Ovary (tissue), 9 donors: ENCODE data around the gene PCDH15. TPM values are rescaled to one million over a fixed set of nuclear protein-coding genes. Genes with fewer than 3 reads are reported as not detected.

Experiments
- DNase-seq, 5 donors: peaks; one replicate each; pipeline ENCODE4 v3.0.0-alpha.2; 2019 to 2020
- H3K27ac ChIP-seq, 2 donors: fragments of 200-600 bp; one replicate each; pipeline versions ENCODE4 v1.5.1 to v1.8.0; 2019 to 2022
- H3K27me3 ChIP-seq: fragments of 200-600 bp; one replicate; pipeline ENCODE4 v1.8.0; 2022
- H3K36me3 ChIP-seq: fragments of 200-600 bp; sonication (generic); one replicate; pipeline ENCODE4 v1.5.1; 2019
- H3K4me1 ChIP-seq: one replicate; pipeline ENCODE4 v1.8.1; 2013; ENCODE audit warnings: mild to moderate bottlenecking, moderate library complexity; ENCODE audit not compliant: insufficient read depth
- H3K4me3 ChIP-seq: fragments of 200-600 bp; sonication (generic); one replicate; pipeline ENCODE4 v1.5.1; 2017
- H3K9me3 ChIP-seq, 2 donors: fragments of 200-600 bp in 1 of 2; sonication (generic) in 1 of 2; one replicate each; pipeline versions ENCODE4 v1.5.1 to v1.8.1; 2013 to 2019; ENCODE audit warnings: mild to moderate bottlenecking in 1 of 2, moderate library complexity in 1 of 2
- CTCF ChIP-seq, 3 donors: fragments of 450-650 bp in 2 of 3; fragments of 200-600 bp in 1 of 3; IDR thresholded peaks; one replicate each; pipeline versions ENCODE4 v1.5.1 to v1.8.0; 2016 to 2022; ENCODE audit warnings: antibody characterized with exemption in 3 of 3, mild to moderate bottlenecking in 1 of 3
- EP300 ChIP-seq: sonication (generic); formaldehyde crosslinking; IDR thresholded peaks from one replicate; pipeline ENCODE4 v1.6.1; 2017; ENCODE audit warnings: antibody characterized with exemption
- POLR2A ChIP-seq: fragments of 450-650 bp; IDR thresholded peaks from one replicate; pipeline ENCODE4 v1.6.1; 2017; ENCODE audit warnings: antibody characterized with exemption, mild to moderate bottlenecking, moderate library complexity
- whole genome bisulfite sequencing, 3 donors: extraction: QIAGEN DNeasy Blood & Tissue Kit in 1 of 3; methylation state at CpG; one replicate each; pipeline versions ENCODE4 v1.1.5 to v1.1.7; 2013 to 2017; 5-methylcytosine and 5-hydroxymethylcytosine counted together
- intact Hi-C, 4 donors: fragments of 100-400 bp; cut with DNase I; formaldehyde crosslinking; loops; one replicate each; pipeline versions ENCODE4 v1.11.0 to v1.15.1; 2022 to 2023
- polyA plus RNA-seq, 2 donors: library from polyadenylated mRNA; stranded (reverse); fragments of 200-250 nt in 1 of 2; fragments of 350-450 nt in 1 of 2; fragmentation: Illumina TruSeq in 1 of 2; extraction: RNeasy Lipid Tissue Mini Kit (QIAGEN cat#74804) in 1 of 2; gene quantifications; one replicate each; pipeline ENCODE4 v1.2.3, GENCODE V29; 2013 to 2014
- total RNA-seq, 7 donors: library from RNA; depleted of rRNA in 2 of 7; stranded (reverse); fragments of >200 nt in 2 of 7; fragmentation: NEBNext Ultra II Directional in 3 of 7; extraction: Animal tissue kit (Norgen Biotek cat#: 25700) in 3 of 7; gene quantifications; one replicate each; pipeline versions ENCODE4 v1.1.0 to v1.2.4, GENCODE V29; 2016 to 2023
- donor health status: DM: no; HTN: no; CAD: no; lungs with moderate emphysema.
- donor health status: DM: no; HTN: no; CAD: no.
- donor health status: Bipolar disorder and iron deficiency.
- donor health status: DM: yes; HTN: yes; CAD: no.
- donor health status: DM: no; HTN: no; CAD: no.
- donor health status: DM: yes; HTN: yes; CAD: no.

The PCDH15 gene
- total and polyA plus RNA-seq, 9 donors = 0.02 to 0.34 TPM; not detected in 7

GRCh38 chr10:54587971-54588370 lies 213.1 kb downstream of the PCDH15 start:
- intact Hi-C loops = no loop called here
- TF ChIP-seq CTCF (IDR thresholded peaks at IDR 0.05) = no peak
- TF ChIP-seq EP300 = no peak
- TF ChIP-seq POLR2A = no peak

GRCh38 chr10:54585572-54585971 lies 215.5 kb downstream of the PCDH15 start:
- 52 to 55% (median 53%) methylated on average over 2 of the region's 2 CpGs for WGBS, 3 donors
- H3K36me3 ChIP-seq = no peaks in the 10 kb centered on the region
- H3K4me1 ChIP-seq = no peaks in the 10 kb centered on the region
- intact Hi-C loops = no loop called here
- no peaks in the 10 kb centered on the region for H3K9me3 ChIP-seq
- H3K4me3 ChIP-seq = no peak overlapping the region
- no peak for DNase-seq
- H3K27me3 ChIP-seq = no peaks in the 10 kb centered on the region
- H3K27ac ChIP-seq = no peak overlapping the region
- no peak for TF ChIP-seq POLR2A
- TF ChIP-seq CTCF (IDR thresholded peaks at IDR 0.05) = no peak
- no peak for TF ChIP-seq EP300

More at GRCh38 chr10:54587971-54588370, 213.1 kb downstream of the PCDH15 start:
- H3K27me3 ChIP-seq = no peaks in the 10 kb centered on the region
- no peak overlapping the region for H3K27ac ChIP-seq
- no peak for DNase-seq
- no peaks in the 10 kb centered on the region for H3K4me1 ChIP-seq
- H3K36me3 ChIP-seq = no peaks in the 10 kb centered on the region
- 39 to 43% (median 40%) methylated on average over 2 of the region's 2 CpGs for WGBS, 3 donors
- no peak overlapping the region for H3K4me3 ChIP-seq
- H3K9me3 ChIP-seq = no peaks in the 10 kb centered on the region

- WGBS, 3 donors = 76 to 88% (median 82%) methylated on average over 2 of the region's 2 CpGs
- TF ChIP-seq CTCF (IDR thresholded peaks at IDR 0.05) = no peak
- TF ChIP-seq EP300 = no peak
- no peak for TF ChIP-seq POLR2A
- Histone ChIP-seq H3K4me1 (no peaks in the 10 kb centered on the region), H3K27me3 (no peaks in the 10 kb centered on the region), H3K9me3 (no peaks in the 10 kb centered on the region), H3K36me3 (no peaks in the 10 kb centered on the region), H3K27ac (no peak overlapping the region), H3K4me3 (no peak overlapping the region)
- no peak for DNase-seq
- intact Hi-C loops = no loop called here
These were observed 223.3 kb downstream of the PCDH15 start for GRCh38 chr10:54577682-54578081.

- no peaks in the 10 kb centered on the region for H3K27me3 ChIP-seq
- no peaks in the 10 kb centered on the region for H3K9me3 ChIP-seq
- 62 to 68% (median 67%) methylated on average over 5 of the region's 5 CpGs for WGBS, 3 donors
- no peaks in the 10 kb centered on the region for H3K4me1 ChIP-seq
- H3K36me3 ChIP-seq = no peaks in the 10 kb centered on the region
- TF ChIP-seq CTCF (IDR thresholded peaks at IDR 0.05) (no peak), POLR2A (no peak)
- H3K27ac ChIP-seq = no peak overlapping the region
- DNase-seq = no peak
- no peak overlapping the region for H3K4me3 ChIP-seq
- intact Hi-C loops = no loop called here
These were observed 224.5 kb downstream of the PCDH15 start for GRCh38 chr10:54576541-54576940.

- H3K27me3 ChIP-seq = no peaks in the 10 kb centered on the region
- TF ChIP-seq CTCF (IDR thresholded peaks at IDR 0.05) (no peak), POLR2A (no peak), EP300 (no peak)
- no peaks in the 10 kb centered on the region for H3K36me3 ChIP-seq
- no peak for DNase-seq
- intact Hi-C loops = no loop called here
- H3K4me1 ChIP-seq = no peaks in the 10 kb centered on the region
- no peaks in the 10 kb centered on the region for H3K9me3 ChIP-seq
- no peak overlapping the region for H3K4me3 ChIP-seq
- no peak overlapping the region for H3K27ac ChIP-seq
These were observed 241.5 kb downstream of the PCDH15 start for GRCh38 chr10:54559498-54559897.
